GM21529 (cell line): ENCODE results near the gene PEX19.
"Not testable (repeated sequence)": the region's sequence is repeated elsewhere in the genome, so short reads cannot be mapped to it uniquely, and the experiment has no call there.

ENCODE experiments used
- ATAC-seq: cut with Tn5 transposase; IDR thresholded peaks from one replicate; pipeline ENCODE4 v1.9.1; 2021; ENCODE audit not compliant: unreplicated experiment

Gene PEX19

GRCh38 chr1:160284782-160285344, at the start of gene PEX19:
Gene PEX19, minus strand, starts transcription at chr1:160285133. Its CDS starts 9 bp downstream, at chr1:160285124.
- ATAC-seq, result peak; percentile 98

- ATAC-seq, result no peak
These were observed 47.6 kb upstream of the PEX19 start for GRCh38 chr1:160332516-160332915.

- no peak for ATAC-seq
These were observed 45.2 kb upstream of the PEX19 start for GRCh38 chr1:160330119-160330518.

GRCh38 chr1:160328184-160328583, 43.3 kb upstream of the PEX19 start:
- ATAC-seq, result no peak

GRCh38 chr1:160326418-160326817, 41.5 kb upstream of the PEX19 start:
- ATAC-seq, result no peak

GRCh38 chr1:160325252-160325651, 40.3 kb upstream of the PEX19 start:
- ATAC-seq, result no peak

GRCh38 chr1:160322831-160323230, 37.9 kb upstream of the PEX19 start:
- ATAC-seq, result no peak

GRCh38 chr1:160315359-160315758, 30.4 kb upstream of the PEX19 start:
- ATAC-seq, result no peak

- no peak for ATAC-seq
These were observed 24.6 kb upstream of the PEX19 start for GRCh38 chr1:160309571-160309970.

GRCh38 chr1:160309185-160309557, 24.2 kb upstream of the PEX19 start:
- no peak for ATAC-seq

GRCh38 chr1:160308451-160309184, 23.7 kb upstream of the PEX19 start:
- ATAC-seq, result no peak

GRCh38 chr1:160307118-160307791, 22.3 kb upstream of the PEX19 start:
- no peak for ATAC-seq

GRCh38 chr1:160300173-160300572, 15.2 kb upstream of the PEX19 start:
- no peak for ATAC-seq

GRCh38 chr1:160296036-160296435, 11.1 kb upstream of the PEX19 start:
- ATAC-seq, result no peak

- no peak for ATAC-seq
These were observed 8.4 kb upstream of the PEX19 start for GRCh38 chr1:160293020-160293968.

- peak; percentile 82 for ATAC-seq
These were observed 6.6 kb upstream of the PEX19 start for GRCh38 chr1:160291248-160292220.

GRCh38 chr1:160287769-160288168, 2.8 kb upstream of the PEX19 start:
- ATAC-seq, result not testable (repeated sequence)

GRCh38 chr1:160285506-160285905, 573 bp upstream of the PEX19 start:
- ATAC-seq, result no peak

GRCh38 chr1:160284220-160284781, 632 bp downstream of the PEX19 start:
- peak; percentile 28 for ATAC-seq

- ATAC-seq, result no peak
These were observed 2.1 kb downstream of the PEX19 start for GRCh38 chr1:160282807-160283206.
